HG03060 (cell line): Measurements from ENCODE around the gene NFATC1.

Source experiments
- ATAC-seq: cut with Tn5 transposase; IDR thresholded peaks from one replicate; pipeline ENCODE4 v1.9.1; 2021; ENCODE audit warnings: low read depth, moderate number of reproducible peaks; ENCODE audit not compliant: unreplicated experiment

Gene NFATC1

DNA sequence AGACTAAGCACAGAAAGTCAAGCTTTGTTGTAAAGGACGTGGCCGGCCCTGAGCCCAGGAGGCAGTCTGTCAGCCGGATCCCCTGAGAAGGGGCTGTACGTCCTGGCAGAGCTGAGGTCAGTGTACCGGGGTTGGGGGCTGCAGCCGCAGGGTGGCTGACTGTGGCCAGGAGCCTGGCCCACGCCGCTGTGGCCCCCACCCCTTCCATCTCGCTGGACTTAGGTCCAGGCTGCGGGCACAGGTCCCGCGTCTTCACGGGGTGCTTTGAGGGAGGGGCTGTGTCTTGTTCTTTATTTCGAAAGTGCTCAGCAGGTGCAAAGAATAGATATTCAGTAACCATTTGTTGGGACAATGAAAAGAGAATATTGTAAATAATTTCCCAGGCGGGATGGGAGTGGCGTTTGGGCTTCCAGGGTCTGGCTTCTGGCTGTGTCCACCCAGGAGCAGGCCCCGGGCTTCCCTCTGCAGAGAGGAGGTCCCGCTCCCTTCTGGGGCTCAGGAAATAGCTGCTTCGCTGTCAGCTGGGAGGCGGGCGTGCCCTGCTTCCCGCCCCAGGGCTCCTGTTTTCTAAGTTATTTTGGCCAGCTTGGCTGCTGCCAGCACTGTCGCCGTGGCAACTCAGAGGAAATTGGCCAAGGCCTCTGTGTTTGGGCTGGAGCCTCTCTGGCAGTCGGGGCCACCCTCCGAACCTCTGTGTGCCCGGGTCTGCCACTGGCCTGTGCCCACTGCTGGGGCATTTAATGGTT is 7.4 kb downstream of the NFATC1 start:
- no peak for ATAC-seq

DNA sequence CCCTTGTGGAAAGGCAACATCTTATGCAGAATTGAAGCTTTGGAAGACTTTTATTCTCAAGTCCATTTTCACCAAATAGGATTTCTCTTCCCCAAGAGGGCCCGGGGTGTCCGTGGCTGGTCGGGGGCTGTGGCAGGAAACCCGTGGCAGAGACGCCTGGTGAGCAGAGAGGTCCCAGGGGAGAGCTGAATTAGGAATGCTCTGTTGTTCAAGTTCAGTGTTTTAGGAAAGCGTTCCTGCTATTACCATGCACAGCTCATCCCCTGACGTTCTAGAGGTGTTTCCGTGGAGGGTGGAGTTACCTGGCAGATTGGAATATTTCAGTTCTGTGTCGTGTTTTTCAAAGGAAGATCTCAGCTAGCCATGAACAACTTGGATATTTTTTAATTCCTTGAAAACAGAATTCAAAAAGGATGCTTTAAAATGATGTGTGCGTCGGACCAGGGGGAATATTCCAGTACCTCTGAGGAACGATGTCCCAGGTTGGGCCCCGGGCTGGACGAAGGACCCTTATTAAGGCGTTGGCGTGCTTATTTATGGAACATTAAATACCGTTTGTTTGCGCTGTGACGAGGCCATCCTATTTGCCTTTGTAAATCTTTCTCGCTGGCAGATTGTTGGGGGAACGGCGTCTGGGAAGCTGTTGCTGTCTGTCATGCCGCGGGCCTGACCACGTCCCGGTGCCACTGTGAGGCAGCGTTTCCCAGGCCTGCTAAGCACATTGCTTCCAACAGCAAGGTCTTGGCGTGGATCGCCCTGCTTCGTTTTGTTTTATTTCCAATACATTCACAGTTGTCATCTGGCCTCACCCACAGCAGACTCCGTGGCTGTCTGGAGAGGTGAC is 8.2 kb downstream of the NFATC1 start:
- ATAC-seq, result no peak

DNA sequence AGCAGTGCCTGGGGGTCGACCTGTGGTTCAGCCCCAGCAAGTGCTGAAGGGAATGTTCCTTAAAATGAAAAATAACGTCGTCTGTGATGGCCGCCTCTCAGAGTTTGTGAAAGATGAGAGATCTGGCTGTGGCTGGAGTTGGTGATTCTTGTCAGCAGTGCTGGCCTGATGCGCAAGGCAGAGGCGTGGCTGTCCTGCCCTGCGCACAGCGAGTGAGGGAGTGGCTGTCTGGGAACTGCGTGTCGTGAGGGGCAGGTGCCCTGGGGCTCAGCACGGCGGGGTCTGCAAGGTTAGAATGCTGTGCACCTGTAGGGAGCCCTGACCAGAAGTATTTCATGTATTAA is 8.8 kb downstream of the NFATC1 start:
- no peak for ATAC-seq

DNA sequence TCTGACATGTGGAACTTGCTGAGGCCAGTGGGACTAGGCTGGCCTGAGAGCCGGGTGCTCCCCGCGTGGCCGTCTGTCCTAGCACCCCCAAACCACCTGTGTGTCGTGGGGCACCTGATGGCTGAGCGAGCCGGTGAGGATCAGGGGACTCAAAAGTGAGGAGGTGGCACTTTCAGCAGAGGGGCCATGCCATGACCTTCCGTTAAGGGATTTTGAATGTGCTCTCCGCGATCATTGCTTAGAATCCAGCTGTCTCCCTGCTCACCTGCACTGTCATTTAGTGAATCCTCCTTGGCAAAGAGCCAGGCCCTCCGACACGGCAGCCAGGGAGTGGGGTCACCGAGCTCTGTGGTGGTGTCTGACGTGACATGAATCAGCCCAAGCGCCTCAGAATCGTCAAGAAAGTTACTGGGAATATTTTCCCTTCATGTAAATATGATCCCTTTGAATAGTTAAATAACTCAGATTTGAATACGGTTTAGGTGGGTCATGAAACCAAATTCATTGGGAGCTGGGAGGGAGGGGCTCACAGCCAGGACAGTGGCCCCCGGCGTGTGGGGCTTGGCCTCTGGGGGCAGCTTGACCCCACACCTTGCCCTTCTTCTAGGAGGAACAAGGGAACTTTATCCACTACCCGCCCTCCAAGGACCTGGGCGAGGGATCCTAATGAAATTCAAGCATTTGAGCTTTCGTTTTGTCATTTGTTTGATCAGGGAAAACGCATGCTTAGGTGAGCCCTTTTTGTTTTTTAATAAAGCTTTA is 9.5 kb downstream of the NFATC1 start:
- no peak for ATAC-seq

DNA sequence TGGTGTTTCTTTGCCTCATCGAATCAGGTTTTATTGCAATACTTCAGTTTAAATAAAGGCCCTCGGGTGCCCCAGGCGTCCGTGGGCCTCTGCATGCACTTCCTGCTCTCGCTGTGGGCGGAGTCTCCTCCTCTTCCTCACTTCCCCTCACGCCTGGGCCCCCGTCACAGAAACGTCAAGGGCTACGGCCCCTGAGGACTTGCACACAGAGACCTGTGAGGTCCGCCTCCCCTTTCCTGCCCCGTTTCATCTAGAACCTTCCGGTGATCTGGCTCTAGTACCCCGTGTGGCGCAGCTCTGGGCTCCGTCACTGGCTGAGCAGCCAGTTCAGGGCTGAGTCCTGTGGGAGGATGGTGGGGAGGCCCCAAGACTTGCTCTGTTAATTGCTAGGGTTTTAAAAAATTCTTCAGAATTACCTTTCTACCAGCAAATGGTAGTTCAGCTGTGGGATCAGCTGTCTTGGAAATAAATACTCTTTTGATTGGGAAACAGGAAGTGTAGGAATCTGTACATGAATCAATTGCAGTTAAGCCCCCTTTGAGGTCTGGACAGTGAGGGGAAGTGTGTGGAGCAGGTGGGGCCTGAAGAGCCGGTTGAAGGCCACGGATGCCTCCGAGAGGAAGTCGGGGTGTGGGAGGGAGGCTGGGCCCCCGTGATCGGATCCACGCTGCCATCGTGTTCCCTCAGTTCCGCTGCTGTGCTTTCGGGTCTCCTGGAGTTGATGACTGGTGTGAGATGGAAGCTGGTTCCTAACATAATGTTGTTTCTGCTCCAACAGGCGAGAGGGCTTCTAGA is 10.2 kb downstream of the NFATC1 start:
- ATAC-seq, result peak; percentile 49

DNA sequence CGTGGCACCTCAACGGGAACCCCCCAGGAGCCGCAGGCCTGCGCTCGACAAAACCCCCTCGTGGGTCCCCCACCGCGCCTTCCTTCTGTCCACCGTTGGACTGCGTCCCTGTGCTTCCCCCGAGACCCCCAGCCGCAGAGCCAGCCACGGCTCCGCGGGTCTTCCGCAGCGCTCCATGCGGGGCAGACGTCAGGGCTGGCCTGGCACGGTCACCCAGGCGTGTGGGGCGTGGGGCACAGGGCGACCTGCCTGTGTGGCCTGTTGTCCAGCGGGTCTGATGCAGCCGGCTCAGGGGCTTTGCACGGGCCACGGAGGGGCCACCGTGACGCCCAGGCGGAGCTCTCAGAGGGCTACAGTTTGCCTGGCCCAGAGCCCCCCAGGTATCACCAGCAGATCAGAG is 11.0 kb downstream of the NFATC1 start:
- no peak for ATAC-seq

DNA sequence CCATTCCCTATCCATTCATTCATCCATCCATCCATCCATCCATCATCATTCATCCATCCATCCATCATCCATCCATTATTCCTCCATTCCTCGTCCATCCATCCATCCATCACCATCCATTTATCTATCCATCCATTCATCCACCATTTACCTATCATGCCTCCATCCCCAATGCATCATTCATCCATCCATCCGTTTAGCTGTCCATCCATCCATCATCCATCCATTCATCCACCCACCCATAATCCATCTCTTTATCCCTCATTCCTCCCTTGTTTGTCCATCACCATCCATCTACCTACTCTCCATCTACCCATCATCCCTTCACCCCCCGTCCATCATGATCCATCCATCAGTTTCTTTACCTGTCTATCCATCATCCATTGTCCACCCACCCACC is 13.6 kb downstream of the NFATC1 start:
- ATAC-seq, result no peak

DNA sequence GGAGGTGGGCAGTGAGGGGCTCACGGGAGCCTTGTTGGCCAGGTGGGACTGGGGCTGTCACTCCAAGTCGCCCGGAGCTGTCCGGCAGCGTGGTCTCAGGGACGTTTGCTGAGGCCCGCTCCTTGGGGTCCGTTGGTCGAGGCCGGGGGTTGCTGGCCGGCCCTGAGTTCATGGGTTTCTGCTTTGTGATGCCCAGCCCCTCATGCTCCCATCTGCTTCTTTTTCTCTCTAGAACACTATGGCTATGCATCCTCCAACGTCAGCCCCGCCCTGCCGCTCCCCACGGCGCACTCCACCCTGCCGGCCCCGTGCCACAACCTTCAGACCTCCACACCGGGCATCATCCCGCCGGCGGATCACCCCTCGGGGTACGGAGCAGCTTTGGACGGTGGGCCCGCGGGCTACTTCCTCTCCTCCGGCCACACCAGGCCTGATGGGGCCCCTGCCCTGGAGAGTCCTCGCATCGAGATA is 14.5 kb downstream of the NFATC1 start:
- no peak for ATAC-seq

DNA sequence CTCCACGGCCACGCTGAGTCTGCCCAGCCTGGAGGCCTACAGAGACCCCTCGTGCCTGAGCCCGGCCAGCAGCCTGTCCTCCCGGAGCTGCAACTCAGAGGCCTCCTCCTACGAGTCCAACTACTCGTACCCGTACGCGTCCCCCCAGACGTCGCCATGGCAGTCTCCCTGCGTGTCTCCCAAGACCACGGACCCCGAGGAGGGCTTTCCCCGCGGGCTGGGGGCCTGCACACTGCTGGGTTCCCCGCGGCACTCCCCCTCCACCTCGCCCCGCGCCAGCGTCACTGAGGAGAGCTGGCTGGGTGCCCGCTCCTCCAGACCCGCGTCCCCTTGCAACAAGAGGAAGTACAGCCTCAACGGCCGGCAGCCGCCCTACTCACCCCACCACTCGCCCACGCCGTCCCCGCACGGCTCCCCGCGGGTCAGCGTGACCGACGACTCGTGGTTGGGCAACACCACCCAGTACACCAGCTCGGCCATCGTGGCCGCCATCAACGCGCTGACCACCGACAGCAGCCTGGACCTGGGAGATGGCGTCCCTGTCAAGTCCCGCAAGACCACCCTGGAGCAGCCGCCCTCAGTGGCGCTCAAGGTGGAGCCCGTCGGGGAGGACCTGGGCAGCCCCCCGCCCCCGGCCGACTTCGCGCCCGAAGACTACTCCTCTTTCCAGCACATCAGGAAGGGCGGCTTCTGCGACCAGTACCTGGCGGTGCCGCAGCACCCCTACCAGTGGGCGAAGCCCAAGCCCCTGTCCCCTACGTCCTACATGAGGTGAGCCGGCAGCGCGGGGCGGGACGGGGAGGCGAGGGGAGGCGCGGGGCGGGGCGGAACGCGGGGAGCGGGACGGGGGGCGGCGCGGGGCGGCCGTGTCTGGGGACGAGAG is 15.2 kb downstream of the NFATC1 start:
- no peak for ATAC-seq

DNA sequence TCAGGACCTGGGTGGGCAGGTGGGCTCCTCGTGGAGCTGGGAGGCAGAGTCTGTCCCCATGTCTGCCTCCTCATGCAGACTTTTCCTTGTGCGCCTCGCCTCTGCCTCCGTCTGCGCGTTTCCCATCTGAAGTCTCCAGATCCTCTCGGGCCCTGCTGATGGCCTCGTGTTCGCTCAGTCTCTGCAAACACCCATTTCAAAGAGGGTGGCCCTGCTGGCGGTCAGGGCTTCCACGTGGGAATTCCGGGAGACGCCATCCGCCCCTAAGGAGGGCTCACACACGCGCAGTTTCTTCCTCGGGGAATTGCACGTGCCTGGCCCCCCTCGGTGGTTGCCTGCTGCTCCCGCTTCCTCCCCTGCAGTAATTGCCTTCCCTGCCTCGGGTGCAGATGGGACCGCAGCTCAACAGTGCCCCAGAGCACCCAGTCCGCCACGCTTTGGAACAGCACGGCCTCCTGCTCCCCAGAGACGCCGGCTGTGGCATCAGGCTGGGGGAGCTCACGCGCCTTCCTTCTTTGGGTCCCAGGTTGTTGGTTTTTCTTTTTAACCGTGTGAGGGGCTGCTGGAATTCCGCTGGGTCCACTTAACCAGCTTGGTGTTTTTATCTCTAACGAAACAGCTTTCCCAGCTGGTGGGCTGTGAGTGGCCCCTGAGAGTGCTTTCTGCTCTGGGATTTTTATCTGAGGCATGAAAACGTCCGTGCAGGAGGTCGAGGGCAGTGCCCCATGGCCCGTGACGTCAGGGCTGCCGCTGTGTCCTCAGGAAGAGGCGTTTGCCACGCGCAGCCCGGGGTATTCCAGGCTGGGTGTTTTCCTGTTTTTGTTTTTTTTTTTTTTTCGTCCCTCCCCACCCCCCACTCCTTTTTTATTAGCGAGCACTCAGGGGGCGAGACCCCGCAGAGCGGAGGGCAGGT is 16.1 kb downstream of the NFATC1 start:
- ATAC-seq, result no peak

DNA sequence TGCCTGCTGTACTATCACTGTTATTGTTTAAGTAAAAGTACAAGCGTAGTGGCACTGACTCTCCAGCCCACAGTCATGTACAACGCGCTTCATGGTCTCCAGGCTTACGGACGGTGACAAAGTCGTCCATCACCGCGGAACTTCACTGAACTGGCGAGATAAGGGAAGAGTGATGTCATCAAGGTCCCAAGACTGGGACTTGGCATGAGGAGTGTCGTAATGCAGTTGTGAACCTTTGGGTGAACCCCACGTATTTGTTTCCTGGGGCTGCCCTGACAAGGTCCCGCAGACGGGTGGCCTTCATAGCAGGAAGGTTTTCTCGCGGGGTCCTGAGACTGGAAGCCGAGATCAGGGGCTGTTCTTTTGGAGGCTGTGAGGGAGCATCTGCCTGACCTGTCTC is 17.3 kb downstream of the NFATC1 start:
- no peak for ATAC-seq

DNA sequence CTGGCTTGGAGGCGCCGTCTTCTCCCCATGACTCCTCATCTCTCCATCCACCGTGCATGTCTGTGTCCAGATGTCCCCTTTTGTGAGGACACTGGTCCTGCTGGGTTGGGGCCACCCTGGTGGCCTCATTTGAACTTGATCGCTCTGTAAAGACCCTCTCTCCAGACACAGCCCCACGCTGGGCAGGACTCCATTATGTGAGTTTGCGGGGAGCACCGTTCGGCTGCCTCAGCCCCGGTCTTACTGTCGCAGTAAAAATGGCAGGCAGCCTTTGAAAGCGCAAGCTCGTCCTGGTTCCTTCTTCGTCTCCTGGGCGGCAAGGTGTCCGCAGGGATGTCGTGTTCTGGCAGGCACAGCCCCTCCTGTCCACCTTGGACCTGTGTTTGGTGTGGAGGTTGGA is 17.7 kb downstream of the NFATC1 start:
- ATAC-seq, result no peak

DNA sequence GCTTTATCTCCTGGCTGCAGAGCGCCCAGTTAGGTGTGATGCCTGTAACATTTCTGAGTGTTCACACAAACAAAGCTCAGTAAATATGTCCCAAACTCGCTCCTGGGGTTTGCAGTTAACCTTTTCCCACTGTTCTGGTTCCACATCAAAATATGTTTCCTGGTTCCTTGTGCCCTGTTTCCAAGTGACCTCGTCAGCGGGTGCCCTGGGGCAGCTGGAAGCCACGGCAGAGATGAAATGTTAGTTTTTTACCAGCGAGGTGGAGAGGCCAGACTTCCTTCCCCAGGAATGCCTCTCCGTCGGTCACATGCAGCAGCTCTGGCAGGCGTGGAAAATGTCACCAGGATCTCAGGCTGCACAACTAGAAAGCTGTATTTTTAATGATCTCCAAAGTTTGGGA is 18.2 kb downstream of the NFATC1 start:
- ATAC-seq, result no peak

DNA sequence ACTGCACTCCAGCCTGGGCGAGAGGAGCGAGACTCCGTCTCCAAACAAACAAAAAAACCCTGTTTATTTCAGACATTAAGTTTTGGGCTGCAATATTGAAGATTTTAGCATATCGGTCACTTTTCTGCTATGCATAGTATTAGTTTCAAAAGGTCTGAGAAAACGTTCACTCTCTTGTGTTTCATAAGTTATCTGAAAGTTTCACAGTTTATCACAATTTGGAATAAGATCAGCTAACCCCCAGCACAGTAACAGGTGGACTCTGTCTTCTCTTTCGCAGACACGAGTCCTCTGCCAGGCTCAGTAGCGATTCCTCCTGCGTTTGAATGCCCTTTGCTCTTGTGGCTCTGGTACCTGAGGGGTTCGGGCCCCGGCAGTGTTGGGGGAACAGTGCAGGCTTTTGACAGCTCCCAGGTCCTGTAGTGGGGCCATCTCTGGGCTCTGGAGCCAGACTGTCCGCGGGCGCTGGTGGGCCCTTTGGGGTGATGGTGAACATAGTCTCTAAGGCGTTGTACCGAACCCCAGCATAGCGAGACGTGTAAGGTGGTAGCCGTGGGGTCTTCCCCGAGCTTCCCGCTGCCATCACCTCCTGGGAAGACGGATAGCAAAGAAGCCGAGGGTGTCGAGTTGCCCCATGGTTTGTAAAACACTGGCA is 20.4 kb downstream of the NFATC1 start:
- no peak for ATAC-seq

DNA sequence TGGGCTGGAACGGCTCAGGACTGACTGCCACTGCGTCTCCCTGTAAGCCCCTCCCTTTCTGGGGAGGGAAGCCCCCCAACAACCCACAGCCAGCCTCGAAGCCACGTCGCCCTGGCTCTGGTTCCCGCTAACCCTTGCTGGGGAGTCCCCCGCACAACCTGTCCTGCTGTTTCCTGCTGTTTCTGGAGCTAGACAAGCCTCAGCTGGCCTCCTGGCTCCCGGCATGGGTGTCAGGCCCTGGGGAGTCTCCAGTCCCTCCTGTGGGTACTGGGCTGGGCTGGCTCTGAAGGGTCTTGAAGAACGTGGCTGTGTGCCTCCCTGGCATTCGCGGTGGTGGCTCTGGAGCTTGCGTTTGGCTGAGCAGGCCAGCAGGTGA is 20.9 kb downstream of the NFATC1 start:
- ATAC-seq, result no peak

DNA sequence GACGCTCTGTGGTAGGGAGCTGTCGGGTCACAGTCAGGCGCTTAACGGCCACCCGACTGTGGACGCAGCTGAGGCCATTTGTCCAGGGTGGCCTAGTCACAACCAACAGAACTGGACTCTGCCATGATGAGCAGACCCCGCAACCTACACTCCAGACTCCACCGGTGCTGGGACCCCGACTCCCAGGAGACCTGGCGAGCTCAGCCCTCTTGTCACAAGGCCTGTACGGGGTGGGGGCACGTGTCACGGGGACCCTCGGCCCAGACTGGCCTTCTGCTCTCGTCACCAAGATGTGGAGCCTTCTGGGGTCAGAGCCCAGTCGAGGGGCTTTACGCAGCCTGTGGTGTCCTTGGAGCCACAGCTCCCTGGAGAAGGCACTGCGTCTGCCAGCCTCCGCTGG is 22.5 kb downstream of the NFATC1 start:
- ATAC-seq, result no peak

DNA sequence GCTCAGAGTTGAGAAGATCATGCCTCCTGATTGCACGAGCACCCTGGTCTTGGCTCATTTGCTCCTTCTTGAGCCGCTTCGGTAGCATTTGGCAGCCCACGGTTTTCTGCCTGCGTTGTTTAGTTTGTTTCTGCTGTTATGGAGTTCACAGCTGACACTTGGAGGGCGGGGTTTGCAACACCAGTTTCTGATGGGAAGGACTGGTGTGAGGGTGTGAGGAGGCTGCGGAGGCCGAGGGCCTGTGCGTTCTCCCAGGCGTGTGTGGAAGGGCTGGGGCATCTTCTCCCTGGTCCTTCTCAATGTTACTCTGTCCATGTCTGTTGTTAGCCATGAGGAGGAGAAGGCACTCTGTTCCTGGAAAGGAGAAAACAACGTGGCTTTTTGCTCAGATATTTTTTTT is 22.9 kb downstream of the NFATC1 start:
- ATAC-seq, result no peak
